ENCODE results near the gene SEPTIN1.
"Not testable (repeated sequence)": the region's sequence is repeated elsewhere in the genome, so short reads cannot be mapped to it uniquely, and the experiment has no call there.

SEPTIN1 gene

GRCh38 chr16:30335598-30336474 lies 46.5 kb downstream of the SEPTIN1 start:
- DNase-seq = no peak

- peak; percentile 66 for DNase-seq
Measured at GRCh38 chr16:30335028-30335597, 47.2 kb downstream of the SEPTIN1 start.

- DNase-seq = not testable (repeated sequence)
Measured at GRCh38 chr16:30334473-30334989, 47.8 kb downstream of the SEPTIN1 start.

Data from NCI-H1105 (cell line).